Activated naive CD4-positive, alpha-beta T cell (primary cell): ENCODE data around the gene CYP3A7.
"Not testable (repeated sequence)": the region's sequence is repeated elsewhere in the genome, so short reads cannot be mapped to it uniquely, and the experiment has no call there.

Experiments used
- DNase-seq, 4 experiments: peaks; one replicate each; lab custom pipeline; 2025; lab: John Stamatoyannopoulos, UW

The CYP3A7 gene

GRCh38 chr7:99699946-99700345 is 35.0 kb downstream of the CYP3A7 start:
- no peak for DNase-seq

- not testable (repeated sequence) for DNase-seq
These were observed 35.9 kb downstream of the CYP3A7 start for GRCh38 chr7:99698867-99699730.

- no peak for DNase-seq
These were observed 40.1 kb downstream of the CYP3A7 start for GRCh38 chr7:99694912-99695304.

GRCh38 chr7:99694201-99694911 is 40.6 kb downstream of the CYP3A7 start:
- no peak for DNase-seq

- peak in 2 of 4 experiments; percentile 2 to 22 for DNase-seq
These were observed 41.4 kb downstream of the CYP3A7 start for GRCh38 chr7:99693427-99694200.

- DNase-seq = no peak
These were observed 41.9 kb downstream of the CYP3A7 start for GRCh38 chr7:99693100-99693426.

GRCh38 chr7:99692563-99692962 is 42.4 kb downstream of the CYP3A7 start:
- not testable (repeated sequence) for DNase-seq

GRCh38 chr7:99691658-99692057 is 43.3 kb downstream of the CYP3A7 start:
- not testable (repeated sequence) for DNase-seq

GRCh38 chr7:99690918-99691317 is 44.1 kb downstream of the CYP3A7 start:
- DNase-seq = not testable (repeated sequence)

GRCh38 chr7:99685871-99686608 is 49.0 kb downstream of the CYP3A7 start:
- not testable (repeated sequence) for DNase-seq

- DNase-seq = no peak
These were observed 49.8 kb downstream of the CYP3A7 start for GRCh38 chr7:99685129-99685758.

GRCh38 chr7:99679400-99680191 is 55.4 kb downstream of the CYP3A7 start, which contains the start of gene CYP3A5:
Gene CYP3A5, minus strand, starts transcription at chr7:99679996. Its CDS starts 100 bp downstream, at chr7:99679896.
- no peak for DNase-seq

- DNase-seq = no peak
These were observed 56.0 kb downstream of the CYP3A7 start for GRCh38 chr7:99679032-99679399.

GRCh38 chr7:99677648-99678045 is 57.3 kb downstream of the CYP3A7 start:
- no peak for DNase-seq

- DNase-seq = no peak
These were observed 57.9 kb downstream of the CYP3A7 start for GRCh38 chr7:99677013-99677647.

- DNase-seq = no peak
These were observed 59.8 kb downstream of the CYP3A7 start for GRCh38 chr7:99674995-99675742.

- no peak for DNase-seq
These were observed 62.4 kb downstream of the CYP3A7 start for GRCh38 chr7:99672573-99672972.

GRCh38 chr7:99669782-99670181 is 65.2 kb downstream of the CYP3A7 start:
- DNase-seq = no peak

GRCh38 chr7:99668541-99668940 is 66.5 kb downstream of the CYP3A7 start:
- DNase-seq = no peak
